Activated naive CD4-positive, alpha-beta T cell treated with anti-CD3 and anti-CD28 coated beads, Interleukin-2, amount 10 ng/mL, durations not matched to agents 7 days and 5 days (primary cell): ENCODE data around the gene MT4.

Experiments used
- CTCF ChIA-PET: fragments of 350-600 bp; sonication (Branson Sonifier 250); formaldehyde crosslinking; loops from one replicate; lab custom pipeline; 2021; ENCODE audit warnings: antibody characterized with exemption; lab: Charles Lee
- DNase-seq: peaks from one replicate; pipeline ENCODE4 v3.0.0-alpha.2; 2020
- H3K27ac Mint-ChIP-seq: one replicate; pipeline ENCODE4 v1.8.0; 2021; ENCODE audit warnings: mild to moderate bottlenecking, moderate library complexity, mixed read lengths
- H3K27me3 Mint-ChIP-seq: one replicate; pipeline ENCODE4 v1.8.0; 2021; ENCODE audit warnings: mild to moderate bottlenecking, mixed read lengths
- H3K36me3 Mint-ChIP-seq: one replicate; pipeline ENCODE4 v1.8.0; 2021; ENCODE audit warnings: mixed read lengths
- H3K4me1 Mint-ChIP-seq: one replicate; pipeline ENCODE4 v1.8.0; 2021; ENCODE audit warnings: mixed read lengths
- H3K4me3 Mint-ChIP-seq: one replicate; pipeline ENCODE4 v1.8.0; 2021; ENCODE audit warnings: mild to moderate bottlenecking, moderate library complexity, mixed read lengths
- H3K9me3 Mint-ChIP-seq: one replicate; pipeline ENCODE4 v1.8.0; 2021; ENCODE audit warnings: mixed read lengths

Gene MT4

DNA sequence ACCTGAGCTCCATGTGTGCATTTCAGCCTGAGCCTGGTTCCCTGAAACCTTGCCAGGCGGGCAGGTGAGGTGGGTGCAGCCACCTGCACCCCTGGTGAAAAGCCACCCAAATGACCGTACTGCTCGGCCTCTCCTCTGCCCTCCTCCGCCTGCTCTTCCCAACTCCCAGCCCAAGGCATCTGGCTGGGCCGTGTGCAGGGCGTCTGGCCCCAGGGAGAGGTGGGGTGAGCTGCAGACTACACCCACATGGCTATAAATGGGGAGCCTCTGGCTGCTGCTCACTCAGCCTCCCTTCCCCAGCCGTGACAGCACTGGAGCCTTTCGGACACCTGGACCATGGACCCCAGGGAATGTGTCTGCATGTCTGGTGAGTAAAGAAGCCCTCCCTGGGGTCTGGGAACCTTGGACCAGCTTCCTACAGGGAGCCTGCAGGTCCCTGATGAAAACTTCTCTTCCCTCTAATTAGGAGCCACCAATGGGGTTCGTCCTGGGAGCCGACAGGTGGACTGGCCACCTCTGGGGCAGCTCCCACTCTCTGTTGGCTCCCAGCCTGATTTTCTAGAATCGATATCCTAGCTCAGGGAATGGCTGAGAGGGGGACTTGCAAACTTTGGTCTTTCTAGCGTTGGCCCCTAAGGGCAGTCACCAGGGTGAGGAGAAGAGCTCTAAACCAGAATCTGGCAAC, at the start of gene MT4:
Gene MT4 (plus strand): TSS at position 281 of the 685 bp plus-strand sequence. CDS start 56 bp downstream, at position 337.
- CTCF ChIA-PET: interaction anchor here (0.6 to 1.5 kb wide), 3 partner anchors 12 to 56 kb away, joined by 3 to 5 read pairs (median 3); no protein-coding TSS in a partner anchor
- H3K4me3 Mint-ChIP-seq: no peak within 1 kb of the TSS

DNA sequence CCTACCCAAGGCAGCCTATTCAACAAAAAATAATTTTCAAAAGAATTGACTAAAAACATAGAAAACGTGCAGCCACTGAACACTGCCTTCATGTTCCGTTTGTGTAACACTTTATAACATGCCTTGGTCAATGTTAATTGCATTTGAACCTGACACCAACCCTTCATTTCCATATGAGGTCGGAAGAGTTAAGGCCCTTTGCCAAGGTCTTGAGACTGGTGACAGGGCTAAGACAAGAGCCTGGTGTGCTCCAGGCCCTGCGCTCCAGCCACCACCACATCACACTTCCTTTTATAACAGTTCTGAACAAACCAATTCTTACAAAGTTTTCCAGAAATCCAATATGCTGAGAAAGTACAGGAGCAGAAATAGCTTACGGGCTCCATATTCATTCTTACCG, 49.2 kb upstream of the MT4 start:
- Mint-ChIP-seq H3K27me3 (peaks cover 10% of the 10 kb centered on the region), H3K36me3 (peaks cover 3% of the 10 kb centered on the region), H3K27ac (no peak overlapping the region), H3K4me1 (peaks cover 18% of the 10 kb centered on the region), H3K9me3 (no peaks in the 10 kb centered on the region), H3K4me3 (no peak overlapping the region)
- CTCF ChIA-PET: interaction anchor here (1.3 to 4.9 kb wide), 3 partner anchors 30 to 186 kb away, joined by 3 to 14 read pairs (median 6); no protein-coding TSS in a partner anchor
- DNase-seq: no peak

More for the DNA sequence above, at the start of gene MT4:
- Mint-ChIP-seq H3K27ac (no peak within 1 kb of the TSS), H3K4me1 (peaks cover 5% of the 10 kb centered on the region), H3K9me3 (no peaks in the 10 kb centered on the region), H3K27me3 (peaks cover 84% of the 10 kb centered on the region), H3K36me3 (no peaks in the 10 kb centered on the region)
- no peak for DNase-seq

DNA sequence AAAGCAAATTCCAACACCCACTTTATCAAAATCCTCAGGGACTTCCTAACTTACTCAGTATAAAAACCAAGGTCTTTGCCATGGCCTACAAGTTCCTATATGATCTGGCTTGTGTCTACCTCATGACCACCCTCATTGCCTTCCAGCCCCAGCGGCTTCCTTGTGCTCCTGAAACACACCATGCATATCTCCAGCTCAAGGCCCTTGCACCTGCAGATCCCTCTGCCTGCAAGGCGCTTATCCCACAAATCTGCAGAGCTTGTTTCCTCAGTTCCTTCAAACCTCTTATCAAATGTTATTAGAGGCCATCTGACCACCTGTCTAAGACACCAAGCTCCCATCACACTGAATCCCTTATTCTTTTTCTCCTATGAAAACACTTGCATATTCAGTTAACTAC, 47.7 kb upstream of the MT4 start:
- H3K9me3 Mint-ChIP-seq: no peaks in the 10 kb centered on the region
- peaks cover 23% of the 10 kb centered on the region for H3K4me1 Mint-ChIP-seq
- CTCF ChIA-PET: interaction anchor here (0.6 to 4.9 kb wide), 4 partner anchors 29 to 235 kb away, joined by 3 to 14 read pairs (median 4); no protein-coding TSS in a partner anchor
- H3K4me3 Mint-ChIP-seq: no peak overlapping the region
- H3K27ac Mint-ChIP-seq: no peak overlapping the region
- DNase-seq: no peak
- peaks cover 10% of the 10 kb centered on the region for H3K27me3 Mint-ChIP-seq
- H3K36me3 Mint-ChIP-seq: peaks cover 2% of the 10 kb centered on the region

DNA sequence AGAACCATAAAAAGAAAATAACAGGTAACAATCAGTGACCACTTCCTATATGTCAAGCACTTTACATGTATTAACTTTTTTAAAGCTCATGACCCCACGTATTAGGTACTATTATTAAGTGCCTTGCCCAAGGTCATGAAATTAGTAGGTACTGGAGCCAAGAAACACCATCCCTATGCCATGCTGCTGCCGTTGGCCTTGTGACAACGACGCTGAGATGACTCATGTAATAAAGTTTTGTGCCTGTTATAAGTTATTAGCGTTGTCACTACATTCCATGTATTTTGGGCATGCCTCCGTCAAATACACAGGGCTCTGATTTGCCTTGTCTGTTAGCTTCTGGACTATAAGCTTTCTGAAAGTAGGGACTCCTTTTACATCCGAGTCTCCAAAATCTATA, 46.4 kb upstream of the MT4 start:
- Mint-ChIP-seq H3K4me3 (peak overlapping the region; percentile 78), H3K27me3 (peaks cover 10% of the 10 kb centered on the region), H3K4me1 (peaks cover 23% of the 10 kb centered on the region), H3K27ac (no peak overlapping the region), H3K9me3 (no peaks in the 10 kb centered on the region), H3K36me3 (no peaks in the 10 kb centered on the region)
- no peak for DNase-seq
- CTCF ChIA-PET: interaction anchor here (4.9 kb wide), 1 partner anchor 183 kb away, joined by 14 read pairs; no protein-coding TSS in a partner anchor

DNA sequence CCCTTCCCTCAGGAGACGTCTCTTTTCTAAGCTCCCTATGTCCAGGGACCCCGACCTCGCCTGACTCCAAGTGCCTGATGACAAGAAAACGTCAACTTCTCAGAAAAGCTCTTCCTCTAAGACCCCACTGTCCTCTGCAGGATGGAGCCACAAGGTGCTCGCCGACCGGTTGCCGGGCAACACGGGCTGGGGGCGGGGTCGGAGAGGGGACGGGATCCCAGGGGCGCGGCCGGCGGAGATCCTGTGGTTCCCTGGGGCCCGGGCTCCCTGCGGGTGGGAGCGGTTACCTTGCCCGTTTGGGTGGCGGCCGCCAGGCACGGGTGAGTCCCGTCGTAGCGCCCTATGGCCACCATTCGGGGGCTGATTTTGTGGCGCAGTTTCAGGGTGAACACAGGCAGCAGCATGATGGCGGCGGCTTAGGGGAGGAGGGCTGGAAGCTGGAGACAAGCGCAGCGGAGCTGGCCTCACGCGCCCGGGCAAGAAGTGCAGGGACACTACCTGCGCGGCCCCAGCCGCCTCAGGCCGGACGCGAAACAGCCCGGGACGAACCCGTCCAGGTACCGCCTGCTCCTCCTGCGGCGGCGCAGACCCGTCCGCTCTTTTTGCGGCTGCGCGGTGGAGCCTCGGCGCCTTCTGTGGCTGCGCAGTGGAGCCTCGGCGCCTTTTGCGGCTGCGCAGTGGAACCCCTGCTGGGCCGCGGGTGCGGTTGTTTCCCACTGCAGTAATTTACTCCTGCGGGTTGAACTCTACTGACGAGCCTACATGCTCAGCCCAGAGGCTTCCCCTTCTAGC, 45.2 kb upstream of the MT4 start, which contains the start of gene BBS2:
Gene BBS2 (minus strand): TSS at position 566 of the 792 bp plus-strand sequence. CDS start 162 bp downstream, at position 404.
- Mint-ChIP-seq H3K4me1 (peaks cover 20% of the 10 kb centered on the region), H3K27ac (peak within 1 kb of the TSS; percentile 86), H3K4me3 (peak within 1 kb of the TSS; percentile 78), H3K27me3 (peaks cover 10% of the 10 kb centered on the region), H3K36me3 (no peaks in the 10 kb centered on the region), H3K9me3 (no peaks in the 10 kb centered on the region)
- peak; percentile 85 for DNase-seq
- CTCF ChIA-PET: interaction anchor here (1.0 to 4.9 kb wide), 3 partner anchors 28 to 182 kb away, joined by 3 to 14 read pairs (median 3); no protein-coding TSS in a partner anchor

DNA sequence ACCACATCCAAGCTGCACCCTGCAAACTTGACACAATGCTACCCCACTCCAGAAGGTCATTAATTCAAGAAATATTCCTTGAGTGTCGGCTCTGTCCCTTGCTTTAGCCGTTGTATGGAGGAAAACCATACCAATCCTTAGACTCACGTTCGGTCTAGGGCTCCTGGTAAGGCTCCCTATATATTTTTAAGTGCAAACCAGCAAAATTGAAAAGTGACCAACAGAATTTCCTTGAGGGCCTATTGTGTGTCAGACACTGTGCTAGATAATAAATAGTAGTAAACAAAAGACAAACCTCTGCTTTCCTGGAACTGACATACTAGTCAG, 44.7 kb upstream of the MT4 start:
- Mint-ChIP-seq H3K4me1 (peaks cover 20% of the 10 kb centered on the region), H3K27ac (peak overlapping the region; percentile 86), H3K4me3 (peak overlapping the region; percentile 78), H3K36me3 (no peaks in the 10 kb centered on the region), H3K27me3 (peaks cover 10% of the 10 kb centered on the region), H3K9me3 (no peaks in the 10 kb centered on the region)
- no peak for DNase-seq
- CTCF ChIA-PET: interaction anchor here (1.4 to 4.9 kb wide), 2 partner anchors 27 to 182 kb away, joined by 3 to 14 read pairs; no protein-coding TSS in a partner anchor

DNA sequence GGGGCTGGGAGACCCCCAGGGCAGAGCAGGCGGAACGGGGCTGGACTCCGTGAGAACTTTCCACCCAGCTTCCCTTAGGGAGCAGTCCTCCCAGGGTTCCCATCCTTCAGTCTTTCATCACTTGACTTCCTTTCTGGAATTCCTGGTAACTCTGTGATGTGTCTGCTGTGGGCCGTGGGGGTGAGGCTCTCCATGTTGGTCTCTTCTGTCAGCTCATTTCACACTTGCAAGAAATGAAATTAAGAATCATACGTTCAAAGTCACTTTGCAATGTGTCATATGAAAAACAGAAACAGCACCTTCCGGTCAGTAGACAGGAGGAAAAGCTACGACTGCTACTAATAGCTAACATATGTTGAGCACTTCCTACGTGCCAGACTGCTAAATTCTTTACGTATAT, 39.6 kb upstream of the MT4 start:
- Mint-ChIP-seq H3K27ac (no peak overlapping the region), H3K4me1 (peaks cover 9% of the 10 kb centered on the region), H3K27me3 (peaks cover 8% of the 10 kb centered on the region), H3K9me3 (no peaks in the 10 kb centered on the region), H3K36me3 (no peaks in the 10 kb centered on the region), H3K4me3 (no peak overlapping the region)
- CTCF ChIA-PET: no interaction called here
- no peak for DNase-seq

DNA sequence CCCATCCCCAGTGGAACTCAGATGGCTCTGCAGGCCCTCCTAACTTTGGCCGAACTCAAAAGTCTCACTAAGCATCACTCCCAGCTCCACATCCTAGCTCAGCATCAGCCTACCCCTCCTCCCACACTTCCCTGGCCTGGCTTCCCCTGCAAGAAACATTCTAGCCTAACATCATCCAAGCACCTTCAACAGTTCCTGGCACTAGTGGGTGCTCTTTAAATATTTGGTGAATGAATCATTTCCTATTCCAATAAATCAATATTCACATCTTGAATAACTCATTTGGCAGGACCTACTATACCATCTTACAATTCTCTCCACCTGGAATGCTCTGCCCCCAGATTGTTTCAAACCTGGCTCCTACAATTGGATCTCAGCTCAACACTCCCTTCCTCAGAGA, 34.0 kb upstream of the MT4 start:
- CTCF ChIA-PET: no interaction called here
- Mint-ChIP-seq H3K4me1 (no peaks in the 10 kb centered on the region), H3K4me3 (no peak overlapping the region), H3K36me3 (no peaks in the 10 kb centered on the region), H3K27ac (no peak overlapping the region), H3K27me3 (peaks cover 45% of the 10 kb centered on the region), H3K9me3 (no peaks in the 10 kb centered on the region)
- no peak for DNase-seq

DNA sequence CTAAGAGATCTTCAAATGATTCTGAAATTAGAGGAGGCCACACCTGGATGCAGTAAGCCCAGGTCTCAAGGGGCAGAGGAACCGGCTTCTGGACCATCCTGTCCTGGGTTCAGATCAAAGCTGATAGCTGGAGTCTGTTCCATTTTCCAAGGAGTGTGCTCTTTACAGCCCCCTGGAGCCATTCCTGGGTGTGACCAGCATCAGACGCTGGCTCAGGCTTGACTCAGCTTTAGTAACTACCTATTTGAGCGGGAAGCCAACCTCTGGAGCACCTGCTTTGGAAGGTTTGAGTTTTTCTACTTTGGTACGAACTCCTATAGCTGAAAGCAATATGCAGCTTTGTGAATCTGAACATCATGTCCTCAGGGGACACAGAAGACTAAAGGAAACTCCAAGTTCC, 32.2 kb upstream of the MT4 start:
- CTCF ChIA-PET: no interaction called here
- Mint-ChIP-seq H3K27me3 (peaks cover 42% of the 10 kb centered on the region), H3K4me1 (no peaks in the 10 kb centered on the region), H3K9me3 (no peaks in the 10 kb centered on the region), H3K36me3 (no peaks in the 10 kb centered on the region), H3K27ac (no peak overlapping the region), H3K4me3 (no peak overlapping the region)
- DNase-seq: no peak

DNA sequence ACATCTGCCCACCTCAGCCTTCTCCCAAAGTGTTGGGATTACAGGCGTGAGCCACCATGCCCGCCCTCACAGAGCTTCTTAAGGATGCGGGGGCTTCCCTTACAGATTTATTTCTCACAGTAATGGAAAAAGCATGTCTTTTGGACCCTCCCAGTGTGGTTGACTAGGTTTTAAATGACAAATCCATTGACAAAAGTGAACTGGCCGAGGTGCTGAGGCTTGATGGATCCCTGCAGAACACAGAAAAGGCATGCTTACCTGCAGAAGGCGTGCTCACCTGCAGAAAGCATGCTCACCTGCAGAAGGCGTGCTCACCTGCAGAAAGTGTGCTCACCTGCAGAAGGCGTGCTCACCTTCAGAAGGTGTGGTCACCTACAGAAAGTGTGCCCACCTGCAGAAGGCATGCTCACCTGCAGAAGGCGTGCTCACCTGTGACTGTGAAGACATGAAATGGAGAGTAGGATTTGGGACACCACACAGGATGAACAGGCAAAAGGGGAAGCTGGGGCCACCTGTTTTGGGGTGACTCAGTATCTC, 30.0 kb upstream of the MT4 start:
- Mint-ChIP-seq H3K27me3 (peaks cover 58% of the 10 kb centered on the region), H3K27ac (no peak overlapping the region), H3K4me1 (no peaks in the 10 kb centered on the region), H3K36me3 (no peaks in the 10 kb centered on the region), H3K9me3 (no peaks in the 10 kb centered on the region), H3K4me3 (no peak overlapping the region)
- CTCF ChIA-PET: interaction anchor here (1.4 kb wide), 1 partner anchor 66 kb away, joined by 3 read pairs; no protein-coding TSS in a partner anchor
- DNase-seq: no peak

DNA sequence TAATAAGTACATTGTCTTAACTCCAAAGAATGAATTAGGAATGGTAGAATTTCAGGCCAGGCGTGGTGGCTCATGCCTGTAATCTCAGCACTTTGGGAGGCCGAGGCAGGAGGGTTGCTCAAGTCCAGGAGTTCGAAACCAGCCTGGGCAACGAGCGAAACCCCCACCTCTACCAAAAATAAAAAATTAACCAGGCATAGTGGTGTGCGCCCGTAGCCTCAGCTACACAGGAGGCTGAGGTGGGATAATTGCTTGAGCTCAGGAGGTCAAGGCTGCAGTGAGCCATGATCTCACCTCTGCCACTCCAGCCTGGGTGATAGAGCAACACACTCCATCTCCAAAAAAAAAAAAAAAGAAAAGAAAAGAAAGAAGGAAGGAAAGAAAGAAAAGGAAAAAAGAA, 26.5 kb upstream of the MT4 start:
- no peaks in the 10 kb centered on the region for H3K36me3 Mint-ChIP-seq
- H3K4me1 Mint-ChIP-seq: no peaks in the 10 kb centered on the region
- no peak overlapping the region for H3K27ac Mint-ChIP-seq
- peaks cover 57% of the 10 kb centered on the region for H3K27me3 Mint-ChIP-seq
- CTCF ChIA-PET: no interaction called here
- no peak for DNase-seq
- no peaks in the 10 kb centered on the region for H3K9me3 Mint-ChIP-seq
- H3K4me3 Mint-ChIP-seq: no peak overlapping the region

DNA sequence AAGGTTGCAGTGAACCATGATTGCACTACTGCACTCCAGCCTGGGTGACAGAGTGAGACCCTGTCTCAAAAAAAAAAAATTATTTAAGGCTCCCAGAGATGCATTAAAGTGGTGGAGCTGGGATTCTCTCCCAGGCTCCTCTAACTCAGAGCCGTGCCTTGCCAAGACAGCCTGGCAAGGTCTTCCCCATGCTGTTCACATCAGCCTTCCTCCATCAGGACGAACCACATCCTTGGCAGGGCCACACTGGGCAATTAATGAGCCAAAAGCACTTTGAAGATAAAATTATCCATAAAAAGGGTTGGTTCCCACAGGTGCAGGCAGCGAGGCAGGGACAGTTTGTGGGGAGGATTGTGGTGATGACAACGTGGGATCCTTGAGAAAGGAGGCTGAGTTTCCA, 25.2 kb upstream of the MT4 start:
- Mint-ChIP-seq H3K36me3 (no peaks in the 10 kb centered on the region), H3K27ac (no peak overlapping the region), H3K27me3 (peaks cover 51% of the 10 kb centered on the region), H3K9me3 (no peaks in the 10 kb centered on the region), H3K4me3 (no peak overlapping the region), H3K4me1 (no peaks in the 10 kb centered on the region)
- no peak for DNase-seq
- CTCF ChIA-PET: no interaction called here

DNA sequence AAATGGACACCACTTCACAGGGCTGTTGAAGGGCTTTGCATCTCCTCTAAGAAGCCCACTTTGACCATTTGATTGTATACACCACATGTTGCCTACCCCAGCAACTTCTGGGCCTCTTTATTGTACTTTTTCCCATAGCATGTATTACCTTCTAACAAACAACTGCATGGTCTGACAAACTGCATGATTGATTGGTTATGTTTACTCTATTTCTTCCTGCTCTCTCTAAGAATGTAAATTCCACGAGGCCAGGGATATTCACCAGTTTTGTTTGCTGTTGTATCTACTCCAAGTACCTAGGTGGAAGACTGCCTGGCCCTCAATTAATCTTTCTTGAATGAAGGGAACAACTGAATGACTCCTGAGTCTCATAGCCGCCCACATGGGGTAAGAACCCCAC, 22.8 kb upstream of the MT4 start:
- H3K4me3 Mint-ChIP-seq: no peak overlapping the region
- CTCF ChIA-PET: no interaction called here
- no peaks in the 10 kb centered on the region for H3K9me3 Mint-ChIP-seq
- no peak for DNase-seq
- no peak overlapping the region for H3K27ac Mint-ChIP-seq
- peaks cover 54% of the 10 kb centered on the region for H3K27me3 Mint-ChIP-seq
- H3K36me3 Mint-ChIP-seq: no peaks in the 10 kb centered on the region
- peaks cover 4% of the 10 kb centered on the region for H3K4me1 Mint-ChIP-seq
